Smooth muscle cell (in vitro differentiated cells): ENCODE results near the gene MINK1. TPM values are rescaled to one million over a fixed set of nuclear protein-coding genes. Genes with fewer than 3 reads are reported as not detected.
"Not testable (repeated sequence)": the region's sequence is repeated elsewhere in the genome, so short reads cannot be mapped to it uniquely, and the experiment has no call there.

Experiments used
- DNase-seq: peaks from one replicate; lab custom pipeline; 2025; ENCODE audit not compliant: unreplicated experiment; lab: John Stamatoyannopoulos, UW
- H2AFZ ChIP-seq: fragments of 200-600 bp; sonication (generic); 2 replicates; pipeline ENCODE4 v1.6.0; 2016; ENCODE audit warnings: antibody characterized with exemption, low read depth, mild to moderate bottlenecking
- H3F3A ChIP-seq: fragments of 200-600 bp; sonication (generic); 2 replicates; pipeline ENCODE4 v1.6.0; 2017; ENCODE audit warnings: antibody characterized with exemption, low read depth
- H3K27ac ChIP-seq: fragments of 200-600 bp; sonication (generic); 2 replicates; pipeline ENCODE4 v1.5.1; 2016; ENCODE audit warnings: low read depth, mild to moderate bottlenecking
- H3K27me3 ChIP-seq: fragments of 200-600 bp; sonication (generic); 2 replicates; pipeline ENCODE4 v1.6.1; 2016; ENCODE audit warnings: low read depth, mild to moderate bottlenecking
- H3K36me3 ChIP-seq: fragments of 200-600 bp; sonication (generic); 2 replicates; pipeline ENCODE4 v1.5.1; 2016; ENCODE audit warnings: low read depth
- H3K4me1 ChIP-seq: fragments of 200-600 bp; sonication (generic); 2 replicates; pipeline ENCODE4 v1.5.1; 2016; ENCODE audit warnings: low read depth
- H3K4me2 ChIP-seq: fragments of 200-600 bp; sonication (generic); 2 replicates; pipeline ENCODE4 v1.6.0; 2016; ENCODE audit warnings: mild to moderate bottlenecking
- H3K4me3 ChIP-seq: fragments of 200-600 bp; sonication (generic); 2 replicates; pipeline ENCODE4 v1.5.1; 2016; ENCODE audit warnings: mild to moderate bottlenecking
- H3K79me2 ChIP-seq: fragments of 200-600 bp; sonication (generic); 2 replicates; pipeline ENCODE4 v1.6.0; 2016; ENCODE audit warnings: low read depth, mild to moderate bottlenecking
- H3K9ac ChIP-seq: fragments of 200-600 bp; sonication (generic); 2 replicates; pipeline ENCODE4 v1.6.0; 2016; ENCODE audit warnings: low read depth
- H3K9me3 ChIP-seq: fragments of 200-600 bp; sonication (generic); replicated peaks from 2 replicates; pipeline ENCODE4 v1.5.1; 2016; ENCODE audit warnings: low read depth
- H4K20me1 ChIP-seq: fragments of 200-600 bp; sonication (generic); 2 replicates; pipeline ENCODE4 v1.6.0; 2016; ENCODE audit warnings: low read depth
- WGBS: methylation state at CpG from one replicate; pipeline ENCODE4 v1.1.7; 2016; ENCODE audit warnings: low lambda C conversion rate; 5-methylcytosine and 5-hydroxymethylcytosine counted together
- polyA plus RNA-seq: library from polyadenylated mRNA; unstranded; fragments of >200 nt; fragmentation: Nextera tagmentation; extraction: Ambion mirVana; gene quantifications from 2 replicates; pipeline ENCODE4 v1.2.1, GENCODE V29; 2016
- total RNA-seq: library from RNA; depleted of rRNA; stranded (reverse); fragments of >200 nt; gene quantifications from 2 replicates; pipeline ENCODE4 v1.2.3, GENCODE V29; 2014
- TF ChIP-seq, protein P1 (sequence below): fragments of 200-600 bp; sonication (generic); IDR thresholded peaks from 2 replicates; pipeline ENCODE4 v1.5.1; 2017; ENCODE audit warnings: borderline replicate concordance, mild to moderate bottlenecking, antibody characterized with exemption; ENCODE audit not compliant: insufficient read depth, poor library complexity, severe bottlenecking

Gene MINK1
- total and polyA plus RNA-seq, 2 experiments from 2014 or later: 26.6 to 26.8 TPM

DNA sequence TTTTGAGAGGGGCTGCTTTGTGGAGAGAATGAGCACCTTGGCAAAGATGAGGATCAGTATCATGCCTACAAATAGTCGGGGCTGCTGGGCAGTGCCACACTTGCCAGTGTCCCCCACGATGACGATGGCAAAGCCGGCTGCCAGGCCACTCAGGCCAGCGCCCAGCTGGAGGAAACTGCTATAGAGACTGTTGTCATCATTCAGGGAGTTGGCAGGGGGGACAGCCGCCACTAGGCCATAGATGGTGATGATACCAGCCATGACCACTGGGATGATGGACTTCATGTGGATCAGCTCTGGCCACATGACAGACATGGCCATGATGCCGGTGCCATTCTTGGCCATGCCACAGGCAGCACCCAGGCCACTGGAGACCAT lies 23.8 kb downstream of the MINK1 start:
- Histone ChIP-seq H3K9ac (no peak overlapping the region), H3K9me3 (no peaks in the 10 kb centered on the region), H4K20me1 (peaks cover 53% of the 10 kb centered on the region), H2AFZ (no peak overlapping the region), H3K27ac (no peak overlapping the region), H3K27me3 (no peaks in the 10 kb centered on the region), H3K4me1 (peaks cover 25% of the 10 kb centered on the region), H3K4me3 (no peak overlapping the region), H3K36me3 (no peaks in the 10 kb centered on the region), H3K4me2 (no peak overlapping the region), H3F3A (no peaks in the 10 kb centered on the region), H3K79me2 (peaks cover 23% of the 10 kb centered on the region)
- WGBS: 98% methylated on average over 7 of the region's 7 CpGs
- TF ChIP-seq, protein P1, sequence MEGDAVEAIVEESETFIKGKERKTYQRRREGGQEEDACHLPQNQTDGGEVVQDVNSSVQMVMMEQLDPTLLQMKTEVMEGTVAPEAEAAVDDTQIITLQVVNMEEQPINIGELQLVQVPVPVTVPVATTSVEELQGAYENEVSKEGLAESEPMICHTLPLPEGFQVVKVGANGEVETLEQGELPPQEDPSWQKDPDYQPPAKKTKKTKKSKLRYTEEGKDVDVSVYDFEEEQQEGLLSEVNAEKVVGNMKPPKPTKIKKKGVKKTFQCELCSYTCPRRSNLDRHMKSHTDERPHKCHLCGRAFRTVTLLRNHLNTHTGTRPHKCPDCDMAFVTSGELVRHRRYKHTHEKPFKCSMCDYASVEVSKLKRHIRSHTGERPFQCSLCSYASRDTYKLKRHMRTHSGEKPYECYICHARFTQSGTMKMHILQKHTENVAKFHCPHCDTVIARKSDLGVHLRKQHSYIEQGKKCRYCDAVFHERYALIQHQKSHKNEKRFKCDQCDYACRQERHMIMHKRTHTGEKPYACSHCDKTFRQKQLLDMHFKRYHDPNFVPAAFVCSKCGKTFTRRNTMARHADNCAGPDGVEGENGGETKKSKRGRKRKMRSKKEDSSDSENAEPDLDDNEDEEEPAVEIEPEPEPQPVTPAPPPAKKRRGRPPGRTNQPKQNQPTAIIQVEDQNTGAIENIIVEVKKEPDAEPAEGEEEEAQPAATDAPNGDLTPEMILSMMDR: no peak
- no peak for DNase-seq

DNA sequence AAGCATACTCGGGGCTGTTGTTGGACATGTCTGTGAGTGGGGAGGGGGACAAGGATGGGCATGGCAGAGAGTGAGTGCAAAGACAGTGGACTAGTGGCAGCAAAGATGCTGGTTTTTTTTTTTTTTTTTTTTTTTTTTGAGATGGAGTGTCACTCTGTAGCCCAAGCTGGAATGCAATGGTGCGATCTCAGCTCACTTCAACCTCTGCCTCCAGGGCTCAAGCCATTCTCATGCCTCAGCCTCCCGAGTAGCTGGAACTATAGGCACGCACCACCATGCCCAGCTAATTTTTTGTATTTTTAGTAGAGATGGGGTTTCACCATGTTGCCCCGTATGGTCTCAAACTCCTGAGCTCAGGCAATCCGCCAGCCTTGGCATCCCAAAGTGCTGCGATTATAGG lies 24.2 kb downstream of the MINK1 start:
- H3K36me3 ChIP-seq, H2AFZ ChIP-seq, H3K27me3 ChIP-seq, H3K9ac ChIP-seq, H3F3A ChIP-seq, H3K9me3 ChIP-seq, DNase-seq, H3K4me3 ChIP-seq, H3K4me2 ChIP-seq: not testable (repeated sequence)
- H3K79me2 ChIP-seq: peaks cover 26% of the 10 kb centered on the region
- peaks cover 25% of the 10 kb centered on the region for H3K4me1 ChIP-seq
- H3K27ac ChIP-seq: peak overlapping the region; percentile 12
- H4K20me1 ChIP-seq: peaks cover 51% of the 10 kb centered on the region
- 88% methylated on average over 6 of the region's 7 CpGs for WGBS

DNA sequence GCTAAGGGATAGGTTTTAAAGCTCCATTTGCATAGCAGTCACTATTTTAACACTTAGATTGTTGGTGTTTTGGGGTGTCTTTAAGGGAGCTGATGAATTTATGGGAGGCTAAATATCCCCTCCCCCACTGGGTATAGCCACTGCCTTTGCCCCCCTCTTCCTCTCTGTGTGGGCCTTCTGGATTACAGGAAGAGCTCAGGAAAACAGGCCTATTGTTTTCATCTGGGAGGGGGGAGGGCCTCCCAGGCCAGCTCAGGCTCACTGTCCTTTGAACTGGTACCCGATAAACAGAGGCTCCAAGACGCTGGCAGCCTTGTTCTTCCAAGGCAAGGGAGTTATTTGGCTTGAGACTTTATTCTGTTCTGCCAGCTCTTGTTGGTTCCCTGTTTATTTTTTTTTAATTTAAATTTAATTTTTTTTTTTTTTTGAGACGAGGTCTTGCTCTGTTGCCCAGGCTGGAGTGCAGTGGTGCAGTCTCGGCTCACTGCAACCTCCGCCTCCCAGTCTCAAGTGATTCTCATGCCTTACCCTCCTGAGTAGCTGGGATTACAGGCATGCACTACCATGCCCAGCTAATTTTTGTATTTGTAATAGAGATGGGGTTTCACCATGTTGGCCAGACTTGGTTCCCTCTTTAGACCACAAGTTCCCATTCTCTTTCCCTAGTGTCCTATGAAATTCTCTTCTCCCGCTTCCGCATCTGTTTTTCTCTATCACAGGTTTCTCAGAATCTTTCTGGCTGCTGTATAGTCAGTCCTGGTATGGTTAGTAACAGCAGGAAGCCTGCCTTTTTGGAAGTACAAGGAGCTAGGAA lies 25.1 kb downstream of the MINK1 start:
- DNase-seq: no peak
- Histone ChIP-seq H4K20me1 (peaks cover 53% of the 10 kb centered on the region), H3K9ac (no peak overlapping the region), H3K4me1 (peaks cover 25% of the 10 kb centered on the region), H3K36me3 (no peaks in the 10 kb centered on the region), H3K4me2 (peak overlapping the region; percentile 40), H3K4me3 (no peak overlapping the region), H3K27me3 (no peaks in the 10 kb centered on the region), H3F3A (no peaks in the 10 kb centered on the region), H2AFZ (no peak overlapping the region), H3K79me2 (peaks cover 31% of the 10 kb centered on the region), H3K9me3 (no peaks in the 10 kb centered on the region), H3K27ac (peak overlapping the region; percentile 71)
- TF ChIP-seq, protein P1: no peak
- WGBS: 65% methylated on average over 7 of the region's 7 CpGs

DNA sequence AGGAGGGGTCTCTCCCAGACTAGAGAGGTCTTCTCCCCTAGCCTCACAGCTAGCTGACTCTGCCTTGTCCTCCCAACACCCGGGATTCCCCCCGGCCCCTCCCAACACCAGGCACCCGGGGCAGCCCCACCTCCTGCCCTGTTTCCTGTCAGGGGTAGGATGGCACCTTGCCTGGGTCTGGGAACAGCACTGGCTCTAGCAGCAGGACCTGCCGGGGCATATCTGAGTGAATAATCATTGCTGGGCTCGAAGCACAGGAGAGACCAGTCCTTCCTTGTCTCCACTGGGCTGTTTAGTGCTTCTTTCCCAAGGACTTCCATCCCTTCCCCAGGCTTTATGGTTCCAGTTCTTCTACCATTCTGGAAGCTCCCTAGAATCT lies 25.7 kb downstream of the MINK1 start:
- H3K36me3 ChIP-seq: no peaks in the 10 kb centered on the region
- H3K4me1 ChIP-seq: peaks cover 23% of the 10 kb centered on the region
- no peak overlapping the region for H3K4me2 ChIP-seq
- peaks cover 50% of the 10 kb centered on the region for H4K20me1 ChIP-seq
- peaks cover 31% of the 10 kb centered on the region for H3K79me2 ChIP-seq
- no peak for DNase-seq
- H3K27ac ChIP-seq: peak overlapping the region; percentile 71
- TF ChIP-seq, protein P1: no peak
- no peaks in the 10 kb centered on the region for H3K9me3 ChIP-seq
- 41% methylated on average over 2 of the region's 5 CpGs for WGBS
- H3K4me3 ChIP-seq: no peak overlapping the region
- no peaks in the 10 kb centered on the region for H3F3A ChIP-seq
- no peak overlapping the region for H2AFZ ChIP-seq
- H3K9ac ChIP-seq: no peak overlapping the region
- H3K27me3 ChIP-seq: no peaks in the 10 kb centered on the region
